GM12878 (cell line): Measurements from ENCODE around the gene PLA2G4C. TPM values are rescaled to one million over a fixed set of nuclear protein-coding genes. Genes with fewer than 3 reads are reported as not detected.

ENCODE experiments used
- ATAC-seq: fragments of 200-7000 bp; cut with Tn5 transposase; 3 replicates; pipeline ENCODE4 v1.9.1; 2020; ENCODE audit warnings: mild to moderate bottlenecking, moderate library complexity
- BruUV-seq: library from RNA; stranded (reverse); fragments of 400-500 nt; replicated peaks from 2 replicates; lab custom pipeline; 2021; lab: Mats Ljungman, UMichigan
- CTCF ChIA-PET: fragments of 300-600 bp; sonication (Branson Sonifier 250); formaldehyde crosslinking; extraction: SDS; loops from one replicate; lab custom pipeline; 2021; ENCODE audit warnings: inconsistent platforms; lab: Yijun Ruan, JAX
- POLR2A ChIA-PET: fragments of 350-600 bp; formaldehyde crosslinking; extraction: SDS; loops from one replicate; lab custom pipeline; 2021; ENCODE audit warnings: inconsistent platforms; lab: Charles Lee
- RAD21 ChIA-PET: fragments of 300-600 bp; sonication (Branson Sonifier 250); formaldehyde crosslinking; loops from one replicate; lab custom pipeline; 2023; ENCODE audit warnings: antibody characterized with exemption; ENCODE audit not compliant: unreplicated experiment; lab: Charles Lee
- SMC1A ChIA-PET: fragments of 300-600 bp; sonication (Branson Sonifier 250); formaldehyde crosslinking; loops from one replicate; lab custom pipeline; 2023; ENCODE audit not compliant: unreplicated experiment, uncharacterized antibody; lab: Charles Lee
- DNase-seq: peaks from one replicate; pipeline ENCODE4 v3.0.0-alpha.2; 2011; ENCODE audit warnings: low read depth, low spot score
- FAIRE-seq: peaks from 3 replicates; lab custom pipeline; 2011; peaks lifted over from hg19 to GRCh38; lab: Jason Lieb, UNC
- H2AFZ ChIP-seq: 2 replicates; pipeline ENCODE4 v1.6.0; 2011; ENCODE audit warnings: low read depth, low read length, control low read depth; ENCODE audit not compliant: control insufficient read depth
- H3K27ac ChIP-seq: 2 replicates; pipeline ENCODE4 v1.5.1; 2011; ENCODE audit warnings: control low read depth; ENCODE audit not compliant: control insufficient read depth, insufficient read depth
- H3K27me3 ChIP-seq, 2 experiments: replicated peaks in 1 of 2; 2 replicates each; pipeline versions ENCODE4 v1.6.0 to v1.6.1; 2011; ENCODE audit warnings: low read length in 1 of 2; ENCODE audit not compliant: control insufficient read depth in 2 of 2, insufficient read depth in 2 of 2
- H3K36me3 ChIP-seq, 2 experiments: 2 replicates each; pipeline ENCODE4 v1.5.1; 2011; ENCODE audit warnings: low read length in 1 of 2; ENCODE audit not compliant: control insufficient read depth in 2 of 2, insufficient read depth in 2 of 2
- H3K4me1 ChIP-seq: 2 replicates; pipeline ENCODE4 v1.6.1; 2011; ENCODE audit warnings: mild to moderate bottlenecking, low read length, moderate library complexity, mixed read lengths; ENCODE audit not compliant: control insufficient read depth, insufficient read depth
- H3K4me2 ChIP-seq: 2 replicates; pipeline ENCODE4 v1.6.0; 2011; ENCODE audit warnings: control low read depth; ENCODE audit not compliant: control insufficient read depth, insufficient read depth
- H3K4me3 ChIP-seq: fragments of 200-600 bp; sonication (generic); 2 replicates; pipeline ENCODE4 v1.5.1; 2016
- H3K79me2 ChIP-seq: 2 replicates; pipeline ENCODE4 v1.6.0; 2011; ENCODE audit warnings: low read length; ENCODE audit not compliant: control insufficient read depth, insufficient read depth
- H3K9ac ChIP-seq: 2 replicates; pipeline ENCODE4 v1.8.0; 2011; ENCODE audit warnings: low read length, control low read depth, mixed read lengths; ENCODE audit not compliant: control insufficient read depth, insufficient read depth
- H3K9me3 ChIP-seq: replicated peaks from 3 replicates; pipeline ENCODE4 v1.5.1; 2011; ENCODE audit warnings: mild to moderate bottlenecking, low read length; ENCODE audit not compliant: control insufficient read depth, insufficient read depth
- H4K20me1 ChIP-seq: 2 replicates; pipeline ENCODE4 v1.6.0; 2011; ENCODE audit not compliant: control insufficient read depth, insufficient read depth
- BCL11A ChIP-seq: IDR thresholded peaks from 2 replicates; pipeline ENCODE4 v1.6.1; 2011; ENCODE audit warnings: low read depth, low read length
- BMI1 ChIP-seq: fragments of 450-650 bp; IDR thresholded peaks from 2 replicates; pipeline ENCODE4 v1.6.1; 2016; ENCODE audit warnings: mild to moderate bottlenecking, moderate library complexity, borderline replicate concordance
- GATAD2B ChIP-seq: fragments of 450-650 bp; conservative IDR thresholded peaks from 2 replicates; pipeline ENCODE4 v1.6.1; 2017; ENCODE audit warnings: low read depth, mild to moderate bottlenecking, moderate library complexity
- MYC ChIP-seq: IDR thresholded peaks from 2 replicates; pipeline ENCODE4 v1.6.1; 2011; ENCODE audit warnings: mild to moderate bottlenecking, low read length, moderate library complexity, inconsistent platforms; ENCODE audit not compliant: insufficient read depth, insufficient replicate concordance, insufficient read length, severe bottlenecking
- NRF1 ChIP-seq: conservative IDR thresholded peaks from 2 replicates; pipeline ENCODE4 v1.6.1; 2011; ENCODE audit warnings: mild to moderate bottlenecking, low read depth, low read length, improper control_type of control experiment
- RAD21 ChIP-seq: IDR thresholded peaks from 2 replicates; pipeline ENCODE4 v1.6.1; 2011; ENCODE audit warnings: mild to moderate bottlenecking, low read depth, low read length, moderate library complexity; ENCODE audit not compliant: insufficient read depth
- RFX5 ChIP-seq: IDR thresholded peaks from 2 replicates; pipeline ENCODE4 v1.6.1; 2011; ENCODE audit warnings: low read depth, low read length, improper control_type of control experiment
- SMC3 ChIP-seq: IDR thresholded peaks from 2 replicates; pipeline ENCODE4 v1.6.1; 2011; ENCODE audit warnings: low read length, improper control_type of control experiment, borderline replicate concordance
- ZNF207 ChIP-seq: fragments of 450-650 bp; IDR thresholded peaks from 2 replicates; pipeline ENCODE4 v1.6.1; 2014; ENCODE audit warnings: antibody characterized with exemption, mild to moderate bottlenecking, borderline replicate concordance
- WGBS: methylation state at CpG from one replicate; pipeline ENCODE4 v1.1.6; 2016; ENCODE audit warnings: low lambda C conversion rate; ENCODE audit not compliant: insufficient replicate concordance, insufficient coverage; ENCODE audit errors: missing lambda C conversion rate; 5-methylcytosine and 5-hydroxymethylcytosine counted together
- in situ Hi-C: fragments of 300-500 bp; cut with MboI; formaldehyde crosslinking; loops from 9 replicates; pipeline ENCODE4 v1.14.3; 2018; ENCODE audit warnings: mixed read lengths
- intact Hi-C: fragments of 100-400 bp; cut with micrococcal nuclease; formaldehyde crosslinking; loops from one replicate; pipeline ENCODE4 v1.14.2; 2022; ENCODE audit not compliant: unreplicated experiment
- polyA plus RNA-seq, 11 experiments: library from polyadenylated mRNA; depleted of rRNA in 4 of 11; unstranded in 6 of 11; stranded (reverse) in 5 of 11; fragments of >200 nt; fragmentation: Nextera tagmentation in 4 of 11; fragmentation: Illumina TruSeq in 1 of 11; extraction: Ambion mirVana in 4 of 11; extraction: Trizol in 1 of 11; gene quantifications; 1 replicate in 1 of 11; 2 replicates in 10 of 11; pipeline versions ENCODE4 v1.2.1 to v1.2.3, GENCODE V29; 2011 to 2016; ENCODE audit warnings: inconsistent platforms in 2 of 11, missing spikeins in 2 of 11, low read depth in 1 of 11
- total RNA-seq, 4 experiments: library from RNA; depleted of rRNA in 3 of 4; stranded (reverse); fragments of >200 nt in 3 of 4; fragmentation: Illumina TruSeq in 1 of 4; extraction: Trizol in 1 of 4; gene quantifications; 2 replicates each; pipeline versions ENCODE4 v1.2.1 to v1.2.3, GENCODE V29; 2013 to 2021
- TF ChIP-seq, protein P1 (sequence below), 3 experiments: IDR thresholded peaks in 2 of 3; conservative IDR thresholded peaks in 1 of 3; 2 replicates each; pipeline ENCODE4 v1.5.1; 2011; ENCODE audit warnings: low read depth in 3 of 3, low read length in 3 of 3, mild to moderate bottlenecking in 3 of 3, control low read depth in 2 of 3, moderate library complexity in 2 of 3, inconsistent platforms in 1 of 3, mixed read lengths in 1 of 3; ENCODE audit not compliant: control insufficient read depth in 2 of 3, insufficient read depth in 1 of 3; ENCODE audit errors: extremely low read depth in 1 of 3

Gene PLA2G4C
- total and polyA plus RNA-seq, 10 of the 15 experiments (the other 5 are each of a cell fraction or from before 2014, with no cell fraction given), result 0.53 to 3.6 (median 1.1) TPM

DNA sequence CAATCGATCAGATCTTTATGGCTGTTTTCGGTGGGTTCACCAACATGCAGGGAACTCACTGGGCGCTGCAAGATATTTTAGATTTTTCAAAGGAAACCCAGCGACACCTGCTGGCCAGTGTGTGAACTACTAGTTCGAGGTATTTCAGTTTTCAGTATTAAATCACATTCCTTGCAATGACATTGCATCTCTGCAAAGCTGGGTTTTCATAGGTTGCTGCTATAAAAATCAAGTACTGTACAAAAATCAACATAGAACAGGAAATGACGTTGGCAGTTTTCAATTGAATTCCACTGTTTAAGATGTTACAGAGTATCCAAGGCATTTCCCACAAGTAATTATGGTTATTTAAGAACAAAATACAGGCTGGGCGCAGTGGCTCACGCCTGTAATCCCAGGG is 41.9 kb upstream of the PLA2G4C start:
- Histone ChIP-seq H3K79me2 (no peaks in the 10 kb centered on the region), H3K4me2 (no peak overlapping the region), H3K27ac (no peak overlapping the region), H3K9ac (no peak overlapping the region), H3K9me3 (no peaks in the 10 kb centered on the region), H4K20me1 (no peaks in the 10 kb centered on the region), H3K27me3 (no peaks in the 10 kb centered on the region), H3K4me1 (no peaks in the 10 kb centered on the region), H3K4me3 (no peak overlapping the region), H3K36me3 (peaks cover 5 to 13% of the 10 kb centered on the region in 2 experiments), H2AFZ (no peak overlapping the region)
- in situ Hi-C loops (no loop called here), intact Hi-C loops (loop anchor here (1.0 kb wide), 1 partner anchor 45 kb away; no protein-coding TSS in a partner anchor)
- RAD21 ChIA-PET, result interaction anchor here (0.8 to 4.3 kb wide), 4 partner anchors 10 to 189 kb away, joined by 3 to 44 read pairs (median 4); partner anchors contain the start of gene PLA2G4C
- FAIRE-seq (peak; percentile 90), ATAC-seq (peak; percentile 71), DNase-seq (no peak)
- WGBS, result 27% methylated on average over 8 of the region's 8 CpGs
- SMC1A ChIA-PET, result interaction anchor here (0.6 to 4.3 kb wide), 8 partner anchors 43 to 190 kb away, joined by 3 to 35 read pairs (median 3); partner anchors contain the start of gene PLA2G4C
- TF ChIP-seq SMC3 (peak; percentile 85), MYC (no peak), RAD21 (peak; percentile 78), NRF1 (no peak), RFX5 (no peak), GATAD2B (no peak), BMI1 (no peak), BCL11A (no peak), ZNF207 (no peak)
- TF ChIP-seq, protein P1, sequence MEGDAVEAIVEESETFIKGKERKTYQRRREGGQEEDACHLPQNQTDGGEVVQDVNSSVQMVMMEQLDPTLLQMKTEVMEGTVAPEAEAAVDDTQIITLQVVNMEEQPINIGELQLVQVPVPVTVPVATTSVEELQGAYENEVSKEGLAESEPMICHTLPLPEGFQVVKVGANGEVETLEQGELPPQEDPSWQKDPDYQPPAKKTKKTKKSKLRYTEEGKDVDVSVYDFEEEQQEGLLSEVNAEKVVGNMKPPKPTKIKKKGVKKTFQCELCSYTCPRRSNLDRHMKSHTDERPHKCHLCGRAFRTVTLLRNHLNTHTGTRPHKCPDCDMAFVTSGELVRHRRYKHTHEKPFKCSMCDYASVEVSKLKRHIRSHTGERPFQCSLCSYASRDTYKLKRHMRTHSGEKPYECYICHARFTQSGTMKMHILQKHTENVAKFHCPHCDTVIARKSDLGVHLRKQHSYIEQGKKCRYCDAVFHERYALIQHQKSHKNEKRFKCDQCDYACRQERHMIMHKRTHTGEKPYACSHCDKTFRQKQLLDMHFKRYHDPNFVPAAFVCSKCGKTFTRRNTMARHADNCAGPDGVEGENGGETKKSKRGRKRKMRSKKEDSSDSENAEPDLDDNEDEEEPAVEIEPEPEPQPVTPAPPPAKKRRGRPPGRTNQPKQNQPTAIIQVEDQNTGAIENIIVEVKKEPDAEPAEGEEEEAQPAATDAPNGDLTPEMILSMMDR (IDR thresholded peaks at IDR 0.05 in 2 of 3, conservative IDR thresholded peaks at IDR 0.05 in 1 of 3; ENCODE audit: control insufficient read depth in 2 of 3, extremely low read depth in 1 of 3, insufficient read depth in 1 of 3, low read depth in 3 of 3, low read length in 3 of 3), result peak; percentile 67 to 81 (median 73); a peak in 5 of 6 replicates
- POLR2A ChIA-PET, result interaction anchor here (0.9 kb wide), 1 partner anchor 45 kb away, joined by 4 read pairs; no protein-coding TSS in a partner anchor
- CTCF ChIA-PET, result interaction anchor here (0.7 to 11.5 kb wide), 14 partner anchors 10 to 191 kb away, joined by 3 to 192 read pairs (median 4); partner anchors contain the start of gene PLA2G4C
- TSS peak; percentile 54 for BruUV-seq
